Measurements from ENCODE around the gene PPP2R2C.

Gene PPP2R2C

DNA sequence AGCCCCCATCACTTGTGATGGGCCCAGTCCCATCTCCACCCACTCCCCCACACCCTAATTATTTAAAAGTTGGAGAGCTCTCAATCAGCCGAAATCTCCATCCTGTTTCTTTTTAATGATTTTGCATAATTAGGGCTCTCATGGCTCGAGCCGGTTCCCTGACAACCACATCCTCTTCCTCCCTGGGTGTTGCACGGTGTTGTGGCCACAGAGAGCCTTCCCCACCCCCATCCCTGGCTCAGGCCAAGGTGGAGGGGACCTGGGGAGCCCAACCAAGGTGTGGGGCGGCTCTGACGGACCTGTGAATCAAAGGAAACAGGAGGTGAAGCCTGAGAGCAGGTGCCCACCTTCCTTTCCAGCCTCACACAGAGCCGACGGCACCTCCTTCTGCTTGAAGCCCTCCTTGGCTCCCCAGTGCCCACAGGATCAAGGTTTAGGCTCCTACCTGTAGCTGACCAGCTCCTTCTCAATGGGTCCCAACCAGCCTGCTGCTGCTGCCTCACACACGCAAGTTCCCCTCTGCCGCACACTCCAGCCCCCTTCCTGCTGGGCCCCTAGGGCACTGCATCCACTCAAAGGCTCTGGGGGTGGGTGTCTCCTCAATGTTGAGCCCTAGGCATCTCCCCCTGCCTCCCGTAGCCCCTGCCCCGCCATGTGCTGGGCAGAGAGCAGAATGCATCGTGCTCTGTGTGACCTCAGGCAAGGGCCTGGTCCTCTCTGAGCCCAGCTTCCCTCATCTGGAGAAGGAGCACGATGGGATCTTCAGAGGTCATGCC, 134.1 kb downstream of the PPP2R2C start:
- H3K4me1 ChIP-seq (ENCODE audit: control insufficient read depth in 2 of 2, insufficient read depth in 1 of 2, low read depth in 1 of 2, low read length in 2 of 2) = peaks cover 0 to 3% of the 10 kb centered on the region in 2 donors
- H3K23ac ChIP-seq (ENCODE audit: low read depth, low read length, poor library complexity) = no peak overlapping the region
- H3K27ac ChIP-seq (replicated peaks; ENCODE audit: low read length) = no peak overlapping the region
- H3K27me3 ChIP-seq (ENCODE audit: control insufficient read depth in 3 of 3, insufficient read depth in 3 of 3, low read depth in 1 of 3, low read length in 3 of 3) = peaks cover 0 to 25% (median 0%) of the 10 kb centered on the region in 3 experiments
- no peak overlapping the region for H2AK5ac ChIP-seq (ENCODE audit: low read depth, low read length)
- no peak overlapping the region for H2BK12ac ChIP-seq (ENCODE audit: low read length)
- no peak for DNase-seq (ENCODE audit: low spot score)
- H3K4me3 ChIP-seq (ENCODE audit: low read length in 2 of 2) = no peak overlapping the region
- H3K36me3 ChIP-seq (replicated peaks in 1 of 2; ENCODE audit: control insufficient read depth in 2 of 2, insufficient read depth in 2 of 2, low read length in 2 of 2) = no peaks in the 10 kb centered on the region
- H2BK5ac ChIP-seq (ENCODE audit: low read length) = no peak overlapping the region
- no peak overlapping the region for H3K4me2 ChIP-seq (ENCODE audit: insufficient read depth, low read length, poor library complexity, severe bottlenecking)
- H3K79me1 ChIP-seq (ENCODE audit: low read depth, low read length) = no peaks in the 10 kb centered on the region
- no peak overlapping the region for H3K4ac ChIP-seq (ENCODE audit: low read length)
- H3K9me3 ChIP-seq (replicated peaks in 1 of 2; ENCODE audit: control insufficient read depth in 2 of 2, insufficient read depth in 1 of 2, low read depth in 1 of 2, low read length in 2 of 2) = peaks cover 3 to 4% of the 10 kb centered on the region in 2 donors
- no peak overlapping the region for H4K8ac ChIP-seq (ENCODE audit: low read depth, low read length)
- peak overlapping the region; percentile 31 for H3K14ac ChIP-seq (ENCODE audit: low read length)
- H3K9ac ChIP-seq (ENCODE audit: low read depth, low read length, poor library complexity) = no peak overlapping the region
- H2AFZ ChIP-seq (ENCODE audit: low read length) = no peak overlapping the region
- peak overlapping the region; percentile 49 for H3K18ac ChIP-seq (ENCODE audit: low read length)
- peak overlapping the region; percentile 50 for H2BK120ac ChIP-seq (ENCODE audit: low read depth, low read length)
- no CpG with 5 or more reads among the region's 14 CpGs for WGBS, 2 donors (ENCODE audit: extremely low coverage in 2 of 2, insufficient read length in 2 of 2, insufficient replicate concordance in 1 of 2)
- H2BK15ac ChIP-seq (ENCODE audit: low read length) = no peak overlapping the region
- peak overlapping the region; percentile 69 for H4K91ac ChIP-seq (ENCODE audit: low read depth, low read length, poor library complexity)

DNA sequence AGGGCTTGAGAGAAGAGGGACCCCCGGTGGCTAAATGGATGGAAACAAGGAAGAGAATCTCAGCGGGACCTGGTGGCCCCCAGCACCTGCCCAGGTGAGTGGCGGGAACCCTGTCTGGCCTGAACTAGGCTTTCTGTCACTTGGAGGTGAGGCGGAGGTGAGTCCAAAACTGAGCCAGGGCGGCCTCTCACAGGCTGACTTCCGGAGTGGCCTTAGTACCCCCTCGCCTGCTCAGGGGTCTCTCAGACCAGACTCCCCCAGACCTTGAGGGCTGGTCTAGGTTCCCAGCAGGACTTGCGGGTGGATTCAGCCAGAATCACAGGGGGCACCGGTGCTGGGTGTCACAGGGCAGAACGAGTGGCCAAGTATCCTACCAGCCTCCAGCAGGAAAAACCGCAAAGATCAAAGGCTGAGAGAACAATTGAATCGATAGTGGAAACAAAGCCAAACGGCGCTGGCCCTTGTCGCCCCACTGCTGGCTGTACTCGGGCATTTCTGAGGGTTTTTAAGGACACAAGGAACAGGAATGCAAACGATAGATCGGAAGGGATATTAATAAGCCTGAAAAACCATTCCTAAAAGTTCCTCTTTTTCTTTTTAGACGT, 135.0 kb downstream of the PPP2R2C start:
- Histone ChIP-seq H3K27ac (replicated peaks; ENCODE audit: low read length) (no peak overlapping the region), H2AFZ (ENCODE audit: low read length) (no peak overlapping the region), H3K23ac (ENCODE audit: low read depth, low read length, poor library complexity) (no peak overlapping the region), H2BK5ac (ENCODE audit: low read length) (no peak overlapping the region), H3K9me3 (replicated peaks in 1 of 2; ENCODE audit: control insufficient read depth in 2 of 2, insufficient read depth in 1 of 2, low read depth in 1 of 2, low read length in 2 of 2) (peaks cover 3 to 4% of the 10 kb centered on the region in 2 donors), H3K4me3 (ENCODE audit: low read length in 2 of 2) (no peak overlapping the region), H3K14ac (ENCODE audit: low read length) (no peak overlapping the region), H2AK5ac (ENCODE audit: low read depth, low read length) (peak overlapping the region; percentile 2), H2BK15ac (ENCODE audit: low read length) (no peak overlapping the region), H4K91ac (ENCODE audit: low read depth, low read length, poor library complexity) (no peak overlapping the region), H2BK120ac (ENCODE audit: low read depth, low read length) (no peak overlapping the region), H3K4me1 (ENCODE audit: control insufficient read depth in 2 of 2, insufficient read depth in 1 of 2, low read depth in 1 of 2, low read length in 2 of 2) (peaks cover 0 to 3% of the 10 kb centered on the region in 2 donors), H3K18ac (ENCODE audit: low read length) (no peak overlapping the region), H3K9ac (ENCODE audit: low read depth, low read length, poor library complexity) (no peak overlapping the region), H3K4ac (ENCODE audit: low read length) (no peak overlapping the region), H3K27me3 (ENCODE audit: control insufficient read depth in 3 of 3, insufficient read depth in 3 of 3, low read depth in 1 of 3, low read length in 3 of 3) (peaks cover 0 to 21% (median 0%) of the 10 kb centered on the region in 3 experiments), H2BK12ac (ENCODE audit: low read length) (no peak overlapping the region), H3K36me3 (replicated peaks in 1 of 2; ENCODE audit: control insufficient read depth in 2 of 2, insufficient read depth in 2 of 2, low read length in 2 of 2) (no peaks in the 10 kb centered on the region), H4K8ac (ENCODE audit: low read depth, low read length) (no peak overlapping the region), H3K4me2 (ENCODE audit: insufficient read depth, low read length, poor library complexity, severe bottlenecking) (no peak overlapping the region), H3K79me1 (ENCODE audit: low read depth, low read length) (no peaks in the 10 kb centered on the region)
- no CpG with 5 or more reads among the region's 19 CpGs for WGBS, 2 donors (ENCODE audit: extremely low coverage in 2 of 2, insufficient read length in 2 of 2, insufficient replicate concordance in 1 of 2)
- DNase-seq (ENCODE audit: low spot score) = no peak

DNA sequence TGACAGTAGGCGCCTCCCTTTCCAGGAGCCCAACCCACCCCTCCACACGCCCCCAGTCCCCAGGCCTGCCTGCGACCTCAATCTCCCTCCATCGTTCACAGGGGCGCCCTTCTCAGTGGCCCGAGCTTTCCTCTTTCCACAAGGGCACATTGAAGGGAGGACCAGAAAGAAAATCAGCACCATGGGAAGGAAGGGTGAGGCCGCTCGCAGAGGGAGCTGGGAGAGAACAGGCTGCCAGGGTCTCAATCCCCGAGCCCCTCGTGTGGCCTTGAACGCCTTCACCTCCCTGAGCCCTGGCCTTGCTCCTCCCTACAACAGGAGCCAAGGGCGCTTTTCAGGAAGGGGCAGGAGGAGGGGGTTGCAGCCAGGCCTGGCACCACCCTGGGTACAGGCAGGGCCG, 136.2 kb downstream of the PPP2R2C start:
- peak overlapping the region; percentile 68 for H3K18ac ChIP-seq (ENCODE audit: low read length)
- H3K9ac ChIP-seq (ENCODE audit: low read depth, low read length, poor library complexity) = no peak overlapping the region
- H2BK15ac ChIP-seq (ENCODE audit: low read length) = no peak overlapping the region
- H2AFZ ChIP-seq (ENCODE audit: low read length) = no peak overlapping the region
- H3K14ac ChIP-seq (ENCODE audit: low read length) = no peak overlapping the region
- WGBS, 2 donors (ENCODE audit: extremely low coverage in 2 of 2, insufficient read length in 2 of 2, insufficient replicate concordance in 1 of 2) = no CpG with 5 or more reads among the region's 13 CpGs
- no peak overlapping the region for H2AK5ac ChIP-seq (ENCODE audit: low read depth, low read length)
- no peak overlapping the region for H3K4me3 ChIP-seq (ENCODE audit: low read length in 2 of 2)
- H3K79me1 ChIP-seq (ENCODE audit: low read depth, low read length) = no peaks in the 10 kb centered on the region
- no peak overlapping the region for H4K8ac ChIP-seq (ENCODE audit: low read depth, low read length)
- no peak overlapping the region for H4K91ac ChIP-seq (ENCODE audit: low read depth, low read length, poor library complexity)
- no peak overlapping the region for H3K4ac ChIP-seq (ENCODE audit: low read length)
- no peak overlapping the region for H2BK120ac ChIP-seq (ENCODE audit: low read depth, low read length)
- H3K23ac ChIP-seq (ENCODE audit: low read depth, low read length, poor library complexity) = no peak overlapping the region
- H3K4me2 ChIP-seq (ENCODE audit: insufficient read depth, low read length, poor library complexity, severe bottlenecking) = no peak overlapping the region
- peaks cover 0 to 3% of the 10 kb centered on the region in 2 donors for H3K4me1 ChIP-seq (ENCODE audit: control insufficient read depth in 2 of 2, insufficient read depth in 1 of 2, low read depth in 1 of 2, low read length in 2 of 2)
- H3K36me3 ChIP-seq (replicated peaks in 1 of 2; ENCODE audit: control insufficient read depth in 2 of 2, insufficient read depth in 2 of 2, low read length in 2 of 2) = no peaks in the 10 kb centered on the region
- H3K27ac ChIP-seq (replicated peaks; ENCODE audit: low read length) = no peak overlapping the region
- no peak for DNase-seq (ENCODE audit: low spot score)
- no peak overlapping the region for H2BK5ac ChIP-seq (ENCODE audit: low read length)
- no peak overlapping the region for H2BK12ac ChIP-seq (ENCODE audit: low read length)
- H3K27me3 ChIP-seq (ENCODE audit: control insufficient read depth in 3 of 3, insufficient read depth in 3 of 3, low read depth in 1 of 3, low read length in 3 of 3) = peaks cover 0 to 17% (median 0%) of the 10 kb centered on the region in 3 experiments
- H3K9me3 ChIP-seq (replicated peaks in 1 of 2; ENCODE audit: control insufficient read depth in 2 of 2, insufficient read depth in 1 of 2, low read depth in 1 of 2, low read length in 2 of 2) = peaks cover 3 to 6% of the 10 kb centered on the region in 2 donors

DNA sequence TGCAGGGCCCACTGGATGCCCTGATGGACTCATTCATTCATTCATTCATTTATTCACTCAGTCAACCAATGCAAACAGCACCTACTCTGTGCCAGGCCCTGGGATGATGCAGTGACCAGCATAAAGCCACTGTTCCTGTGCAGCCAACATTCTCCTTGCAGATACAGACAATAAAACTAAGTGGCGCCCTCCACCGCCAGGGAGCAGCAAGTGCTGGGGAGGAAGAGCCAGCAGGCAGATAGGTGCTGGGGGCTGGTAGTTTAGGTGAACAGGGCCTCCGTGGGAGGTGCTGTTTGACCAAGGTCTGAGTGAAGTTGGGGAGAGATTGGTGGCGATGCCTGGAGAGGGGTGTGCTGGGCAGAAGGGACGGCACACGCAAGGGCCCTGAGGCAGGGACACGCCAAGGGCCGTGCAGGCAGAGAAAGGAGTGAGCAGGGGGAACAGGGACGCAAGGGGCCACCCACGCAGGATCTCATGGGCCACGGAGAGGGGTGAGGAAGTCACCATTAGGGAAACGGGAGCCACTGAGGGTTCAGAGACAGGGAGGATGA, 137.3 kb downstream of the PPP2R2C start:
- Histone ChIP-seq H3K36me3 (replicated peaks in 1 of 2; ENCODE audit: control insufficient read depth in 2 of 2, insufficient read depth in 2 of 2, low read length in 2 of 2) (no peaks in the 10 kb centered on the region), H3K23ac (ENCODE audit: low read depth, low read length, poor library complexity) (peak overlapping the region; percentile 3), H3K27ac (replicated peaks; ENCODE audit: low read length) (no peak overlapping the region), H3K4me2 (ENCODE audit: insufficient read depth, low read length, poor library complexity, severe bottlenecking) (no peak overlapping the region), H2BK12ac (ENCODE audit: low read length) (no peak overlapping the region), H3K4me3 (ENCODE audit: low read length in 2 of 2) (no peak overlapping the region), H2BK120ac (ENCODE audit: low read depth, low read length) (no peak overlapping the region), H3K9me3 (replicated peaks in 1 of 2; ENCODE audit: control insufficient read depth in 2 of 2, insufficient read depth in 1 of 2, low read depth in 1 of 2, low read length in 2 of 2) (peaks cover 3 to 6% of the 10 kb centered on the region in 2 donors), H2AFZ (ENCODE audit: low read length) (no peak overlapping the region), H2AK5ac (ENCODE audit: low read depth, low read length) (no peak overlapping the region), H3K14ac (ENCODE audit: low read length) (peak overlapping the region; percentile 25), H3K79me1 (ENCODE audit: low read depth, low read length) (no peaks in the 10 kb centered on the region), H3K27me3 (ENCODE audit: control insufficient read depth in 3 of 3, insufficient read depth in 3 of 3, low read depth in 1 of 3, low read length in 3 of 3) (peaks cover 0 to 17% (median 0%) of the 10 kb centered on the region in 3 experiments), H3K4me1 (ENCODE audit: control insufficient read depth in 2 of 2, insufficient read depth in 1 of 2, low read depth in 1 of 2, low read length in 2 of 2) (peaks cover 0 to 3% of the 10 kb centered on the region in 2 donors), H2BK5ac (ENCODE audit: low read length) (no peak overlapping the region), H4K91ac (ENCODE audit: low read depth, low read length, poor library complexity) (no peak overlapping the region), H4K8ac (ENCODE audit: low read depth, low read length) (no peak overlapping the region), H3K18ac (ENCODE audit: low read length) (peak overlapping the region; percentile 22), H3K9ac (ENCODE audit: low read depth, low read length, poor library complexity) (peak overlapping the region; percentile 10), H2BK15ac (ENCODE audit: low read length) (no peak overlapping the region), H3K4ac (ENCODE audit: low read length) (no peak overlapping the region)
- no peak for DNase-seq (ENCODE audit: low spot score)
- no CpG with 5 or more reads among the region's 12 CpGs for WGBS, 2 donors (ENCODE audit: extremely low coverage in 2 of 2, insufficient read length in 2 of 2, insufficient replicate concordance in 1 of 2)

All from neuronal stem cell (in vitro differentiated cells).